ENCODE results near the gene FADS3.
A peak's percentile ranks its signal among the peaks of the same experiment; 100 is the strongest.

Gene FADS3

GRCh38 chr11:61918938-61919704 is 27.8 kb upstream of the FADS3 start:
- no peak overlapping the region for H3K27ac ChIP-seq
- TF ChIP-seq CTCF (conservative IDR thresholded peaks at IDR 0.05): no peak

GRCh38 chr11:61918251-61918937 is 27.0 kb upstream of the FADS3 start:
- no peak overlapping the region; the same call in 1 of the 2 replicates for H3K27ac ChIP-seq
- no peak for TF ChIP-seq CTCF (conservative IDR thresholded peaks at IDR 0.05)

DNA sequence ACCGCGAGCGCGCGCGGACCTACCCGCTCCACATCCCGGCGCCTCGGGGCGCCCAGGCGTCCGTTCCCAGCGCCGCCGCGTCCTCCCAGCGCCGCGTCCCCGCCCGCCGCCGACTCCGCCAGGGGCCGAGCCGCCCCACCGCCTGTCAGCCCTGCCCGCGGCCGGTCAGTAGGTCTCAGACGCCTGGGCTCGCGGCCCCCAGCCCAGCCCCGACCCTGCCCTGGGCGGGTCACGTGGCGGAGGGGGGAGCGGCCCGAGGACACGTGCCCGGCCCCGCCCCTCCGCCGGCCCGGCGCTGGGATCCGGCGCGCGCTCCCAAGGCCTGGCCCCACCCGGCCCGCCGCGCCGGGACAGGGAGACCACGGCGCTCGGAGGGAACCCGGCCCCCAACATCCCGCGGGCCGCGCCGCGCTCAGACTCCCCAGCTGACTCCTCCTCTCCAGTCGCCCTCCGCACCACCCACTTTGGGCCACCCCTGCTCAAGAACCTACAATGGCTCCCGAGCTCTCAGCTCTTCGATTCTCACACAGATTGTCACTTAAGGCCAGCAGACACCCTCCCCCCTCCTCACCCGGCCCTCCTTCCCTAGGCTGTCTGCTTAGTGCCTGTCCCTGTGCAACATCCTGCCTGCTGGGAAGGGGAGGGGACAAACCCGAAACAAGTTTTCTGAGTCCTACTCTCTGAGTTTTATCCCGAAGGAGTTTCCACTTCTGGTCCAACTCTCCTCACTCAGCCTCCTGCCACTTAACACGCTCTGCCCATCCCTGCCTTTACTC is 26.2 kb upstream of the FADS3 start, which contains the start of gene RAB3IL1:
TSS of gene RAB3IL1 (minus strand) at position 233 of the 776 bp plus-strand sequence. CDS start at position 34, 199 bp downstream.
- peak within 1 kb of the TSS; percentile 53; the same call in 1 of the 2 replicates for H3K27ac ChIP-seq
- TF ChIP-seq CTCF (conservative IDR thresholded peaks at IDR 0.05): no peak

GRCh38 chr11:61916737-61917333 is 25.5 kb upstream of the FADS3 start:
- TF ChIP-seq CTCF (conservative IDR thresholded peaks at IDR 0.05): no peak
- peak overlapping the region; percentile 53; the same call in 1 of the 2 replicates for H3K27ac ChIP-seq

DNA sequence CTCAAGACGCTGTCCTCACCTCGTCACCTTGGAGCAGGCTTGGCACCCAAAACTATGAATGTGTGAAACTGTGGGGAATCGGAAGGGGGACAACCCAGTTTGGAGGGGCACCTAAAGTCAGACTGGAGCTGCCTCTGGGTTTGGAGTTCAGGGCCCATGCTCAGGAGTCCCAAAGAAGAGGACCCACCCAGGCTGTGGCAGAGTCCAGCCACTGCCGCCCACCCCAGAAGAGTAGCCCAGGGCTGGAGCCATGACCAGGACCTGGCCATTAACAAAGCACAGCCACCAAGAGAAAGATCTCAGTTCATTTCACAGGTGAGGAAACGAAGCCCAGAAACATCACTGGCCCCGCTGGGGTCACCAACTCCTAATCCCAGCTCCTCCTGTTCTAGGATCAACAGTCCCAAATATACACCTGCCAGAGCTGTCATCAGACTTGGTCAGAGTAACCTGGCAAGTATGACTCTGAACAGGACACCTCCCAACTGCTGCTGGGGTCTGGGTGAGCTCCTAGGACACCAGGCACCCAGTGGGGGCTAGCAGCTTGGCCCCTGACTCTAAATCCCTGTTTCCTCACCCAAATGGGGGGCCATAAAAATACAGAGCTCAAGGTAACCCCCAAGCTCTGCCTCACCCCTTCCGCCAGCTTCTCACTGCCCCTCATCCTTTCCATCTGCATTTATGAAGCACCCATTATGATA is 23.3 kb upstream of the FADS3 start:
- no peak for TF ChIP-seq CTCF (conservative IDR thresholded peaks at IDR 0.05)
- H3K27ac ChIP-seq: no peak overlapping the region

- no peak overlapping the region for H3K27ac ChIP-seq
- no peak for TF ChIP-seq CTCF (conservative IDR thresholded peaks at IDR 0.05)
Observed at GRCh38 chr11:61913699-61914395, 22.5 kb upstream of the FADS3 start.
